Stomach (tissue), 4 donors: ENCODE results near the gene THAP7.

ENCODE experiments used
- CTCF ChIP-seq, 7 experiments: fragments of 450-650 bp in 4 of 7; fragments of 200-600 bp in 3 of 7; sonication (generic) in 3 of 7; IDR thresholded peaks; one replicate each; pipeline ENCODE4 v1.5.1; 2016 to 2019; ENCODE audit warnings: antibody characterized with exemption in 7 of 7, control low read depth in 2 of 7, mild to moderate bottlenecking in 1 of 7
- POLR2A ChIP-seq, 4 donors: fragments of 450-650 bp; IDR thresholded peaks; one replicate each; pipeline ENCODE4 v1.6.1; 2016; ENCODE audit warnings: antibody characterized with exemption in 4 of 4, control low read depth in 2 of 4, mild to moderate bottlenecking in 1 of 4, moderate library complexity in 1 of 4

GRCh38 chr22:21020802-21021429 is 19.0 kb upstream of the THAP7 start:
- TF ChIP-seq CTCF (IDR thresholded peaks at IDR 0.05) (no peak), POLR2A (IDR thresholded peaks at IDR 0.05) (no peak)
